ENCODE data around the gene PISD.

Gene PISD

GRCh38 chr22:31682751-31683150 is 20.7 kb upstream of the PISD start:
- Histone ChIP-seq H3K27me3 (ENCODE audit: low read length) (no peaks in the 10 kb centered on the region), H3K4me3 (ENCODE audit: insufficient read depth, low read length, poor library complexity, severe bottlenecking) (no peak overlapping the region), H3K9me2 (replicated peaks; ENCODE audit: insufficient read depth, low read length) (no peaks in the 10 kb centered on the region), H3K9me3 (ENCODE audit: insufficient read depth, low read length) (no peaks in the 10 kb centered on the region), H3F3A (ENCODE audit: insufficient read depth) (peaks cover 9% of the 10 kb centered on the region; the same call in 1 of the 2 replicates), H3K4me2 (ENCODE audit: low read depth, low read length, poor library complexity, severe bottlenecking) (no peak overlapping the region), H3K9ac (ENCODE audit: low read length) (no peak overlapping the region), H4K20me1 (ENCODE audit: low read depth, low read length) (no peaks in the 10 kb centered on the region), H3K36me3 (ENCODE audit: low read length) (no peaks in the 10 kb centered on the region), H3K27ac (ENCODE audit: low read depth, low read length) (no peak overlapping the region), H3K79me2 (ENCODE audit: insufficient read depth, low read length) (no peaks in the 10 kb centered on the region), H2AFZ (ENCODE audit: low read depth, low read length, severe bottlenecking) (no peak overlapping the region)
- TF ChIP-seq EZH2phosphoT487 (conservative IDR thresholded peaks at IDR 0.05; ENCODE audit: low read length), result no peak
- TF ChIP-seq, protein P1, sequence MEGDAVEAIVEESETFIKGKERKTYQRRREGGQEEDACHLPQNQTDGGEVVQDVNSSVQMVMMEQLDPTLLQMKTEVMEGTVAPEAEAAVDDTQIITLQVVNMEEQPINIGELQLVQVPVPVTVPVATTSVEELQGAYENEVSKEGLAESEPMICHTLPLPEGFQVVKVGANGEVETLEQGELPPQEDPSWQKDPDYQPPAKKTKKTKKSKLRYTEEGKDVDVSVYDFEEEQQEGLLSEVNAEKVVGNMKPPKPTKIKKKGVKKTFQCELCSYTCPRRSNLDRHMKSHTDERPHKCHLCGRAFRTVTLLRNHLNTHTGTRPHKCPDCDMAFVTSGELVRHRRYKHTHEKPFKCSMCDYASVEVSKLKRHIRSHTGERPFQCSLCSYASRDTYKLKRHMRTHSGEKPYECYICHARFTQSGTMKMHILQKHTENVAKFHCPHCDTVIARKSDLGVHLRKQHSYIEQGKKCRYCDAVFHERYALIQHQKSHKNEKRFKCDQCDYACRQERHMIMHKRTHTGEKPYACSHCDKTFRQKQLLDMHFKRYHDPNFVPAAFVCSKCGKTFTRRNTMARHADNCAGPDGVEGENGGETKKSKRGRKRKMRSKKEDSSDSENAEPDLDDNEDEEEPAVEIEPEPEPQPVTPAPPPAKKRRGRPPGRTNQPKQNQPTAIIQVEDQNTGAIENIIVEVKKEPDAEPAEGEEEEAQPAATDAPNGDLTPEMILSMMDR (IDR thresholded peaks at IDR 0.05; ENCODE audit: insufficient read depth, low read length, poor library complexity, severe bottlenecking), result no peak

DNA sequence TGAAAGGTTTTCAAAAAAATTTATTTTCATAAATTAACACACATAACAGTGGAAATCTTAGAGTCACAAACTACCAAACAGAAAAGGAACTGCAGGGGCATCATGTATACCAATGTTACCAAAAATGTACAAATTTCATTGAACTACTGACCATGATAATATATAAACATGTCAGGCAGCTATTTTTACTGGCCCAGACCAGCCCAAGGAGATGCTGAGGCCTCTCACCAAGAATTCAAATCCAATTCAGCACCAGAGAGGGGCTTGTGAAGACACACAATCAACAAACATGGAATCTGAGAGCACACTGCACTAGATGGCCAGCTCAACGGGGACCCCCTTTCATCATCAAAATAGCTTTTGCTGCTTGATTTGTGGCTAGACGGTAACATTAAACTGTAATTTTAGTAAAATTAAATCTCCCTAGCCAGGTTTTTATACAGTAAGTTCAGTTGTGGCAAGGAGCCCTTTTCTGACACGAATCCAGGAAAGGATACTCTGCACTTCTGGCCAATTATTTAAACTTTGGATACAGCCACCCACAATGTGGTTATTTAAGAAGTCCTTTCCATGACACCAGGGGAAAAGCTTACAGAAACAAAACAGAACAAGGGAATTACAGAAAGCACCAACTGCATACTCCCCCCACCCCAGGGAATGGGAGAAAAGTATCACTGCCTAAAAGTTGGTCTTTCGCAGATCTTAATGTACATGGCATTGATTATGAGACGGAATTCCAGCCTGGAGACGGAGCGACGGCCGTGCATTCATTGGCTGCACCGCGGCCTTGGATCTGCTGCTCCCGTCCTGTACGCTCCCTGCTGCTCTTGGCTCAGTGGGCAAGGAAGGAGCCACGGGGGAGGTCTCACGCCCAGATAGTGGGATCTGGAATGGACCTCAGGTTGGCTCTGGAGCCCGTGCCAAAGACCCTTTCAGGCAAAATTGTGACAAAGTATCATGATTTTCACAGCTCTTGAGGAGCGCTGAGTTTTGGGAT is 19.6 kb upstream of the PISD start:
- Histone ChIP-seq H3K4me2 (ENCODE audit: low read depth, low read length, poor library complexity, severe bottlenecking) (no peak overlapping the region), H3K36me3 (ENCODE audit: low read length) (no peaks in the 10 kb centered on the region), H3K9me3 (ENCODE audit: insufficient read depth, low read length) (no peaks in the 10 kb centered on the region), H3K4me3 (ENCODE audit: insufficient read depth, low read length, poor library complexity, severe bottlenecking) (no peak overlapping the region), H2AFZ (ENCODE audit: low read depth, low read length, severe bottlenecking) (no peak overlapping the region), H3K9ac (ENCODE audit: low read length) (no peak overlapping the region), H3K27ac (ENCODE audit: low read depth, low read length) (no peak overlapping the region), H4K20me1 (ENCODE audit: low read depth, low read length) (no peaks in the 10 kb centered on the region), H3F3A (ENCODE audit: insufficient read depth) (peaks cover 9% of the 10 kb centered on the region; the same call in 1 of the 2 replicates), H3K79me2 (ENCODE audit: insufficient read depth, low read length) (no peaks in the 10 kb centered on the region), H3K27me3 (ENCODE audit: low read length) (no peaks in the 10 kb centered on the region), H3K9me2 (replicated peaks; ENCODE audit: insufficient read depth, low read length) (no peaks in the 10 kb centered on the region)
- no peak for TF ChIP-seq EZH2phosphoT487 (conservative IDR thresholded peaks at IDR 0.05; ENCODE audit: low read length)
- TF ChIP-seq, protein P1 (IDR thresholded peaks at IDR 0.05; ENCODE audit: insufficient read depth, low read length, poor library complexity, severe bottlenecking), result no peak

DNA sequence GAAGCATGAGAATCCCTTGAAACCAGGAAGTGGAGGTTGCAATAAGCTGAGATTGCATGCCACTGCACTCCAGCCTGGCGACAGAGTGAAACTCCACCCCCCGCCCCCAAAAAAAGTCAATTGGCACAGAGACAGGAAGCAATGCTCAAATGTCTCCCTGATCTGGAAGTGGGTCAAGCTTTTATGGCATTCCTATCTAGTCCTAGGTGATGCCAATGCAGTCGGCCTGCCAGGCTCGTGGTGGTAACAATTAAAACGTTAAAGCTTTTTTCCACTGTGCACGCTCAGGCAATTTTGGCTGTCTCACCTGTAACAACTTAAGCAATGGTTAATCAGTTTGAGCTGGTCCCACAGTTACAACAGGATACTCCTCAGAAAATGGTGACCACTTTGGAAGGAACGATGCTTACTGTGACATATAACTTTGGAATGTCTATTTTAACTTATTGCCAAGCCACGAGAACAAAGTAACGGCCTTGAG is 18.9 kb upstream of the PISD start:
- no peak overlapping the region for H3K4me3 ChIP-seq (ENCODE audit: insufficient read depth, low read length, poor library complexity, severe bottlenecking)
- no peaks in the 10 kb centered on the region for H3K79me2 ChIP-seq (ENCODE audit: insufficient read depth, low read length)
- H3K4me2 ChIP-seq (ENCODE audit: low read depth, low read length, poor library complexity, severe bottlenecking), result no peak overlapping the region
- peaks cover 9% of the 10 kb centered on the region; the same call in 1 of the 2 replicates for H3F3A ChIP-seq (ENCODE audit: insufficient read depth)
- no peak overlapping the region for H3K27ac ChIP-seq (ENCODE audit: low read depth, low read length)
- H3K9ac ChIP-seq (ENCODE audit: low read length), result no peak overlapping the region
- no peaks in the 10 kb centered on the region for H3K9me3 ChIP-seq (ENCODE audit: insufficient read depth, low read length)
- H4K20me1 ChIP-seq (ENCODE audit: low read depth, low read length), result no peaks in the 10 kb centered on the region
- no peaks in the 10 kb centered on the region for H3K9me2 ChIP-seq (replicated peaks; ENCODE audit: insufficient read depth, low read length)
- H3K27me3 ChIP-seq (ENCODE audit: low read length), result no peaks in the 10 kb centered on the region
- no peaks in the 10 kb centered on the region for H3K36me3 ChIP-seq (ENCODE audit: low read length)
- H2AFZ ChIP-seq (ENCODE audit: low read depth, low read length, severe bottlenecking), result no peak overlapping the region
- no peak for TF ChIP-seq EZH2phosphoT487 (conservative IDR thresholded peaks at IDR 0.05; ENCODE audit: low read length)
- TF ChIP-seq, protein P1 (IDR thresholded peaks at IDR 0.05; ENCODE audit: insufficient read depth, low read length, poor library complexity, severe bottlenecking), result no peak
